ENCODE results near the gene PCDHAC2. TPM values are rescaled to one million over a fixed set of nuclear protein-coding genes. Genes with fewer than 3 reads are reported as not detected.

PCDHAC2 gene
- total RNA-seq, 1 donor from 2014 or later, result 3.5 TPM

DNA sequence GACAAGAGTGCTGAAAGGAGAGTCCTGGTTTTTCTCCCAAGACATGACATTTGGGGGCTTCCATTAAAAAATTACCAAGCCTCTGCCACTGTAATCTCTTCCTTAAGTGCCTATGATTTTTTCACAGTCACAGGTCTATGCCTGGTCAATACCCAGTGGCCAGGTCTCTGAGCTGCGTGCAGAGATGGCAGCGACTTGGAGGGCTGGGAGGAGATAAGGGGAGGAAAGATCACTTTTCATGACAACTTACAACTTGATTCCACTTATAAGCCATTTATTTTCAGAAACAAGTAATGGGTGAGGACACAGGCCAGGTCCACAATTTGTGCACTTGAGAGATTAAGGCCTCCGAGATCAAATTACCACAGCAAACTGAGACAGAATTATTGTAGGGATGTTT, 1.9 kb upstream of the PCDHAC2 start:
- Mint-ChIP-seq H3K27ac (no peak overlapping the region), H3K27me3 (peaks cover 17% of the 10 kb centered on the region), H3K9me3 (no peaks in the 10 kb centered on the region), H3K36me3 (no peaks in the 10 kb centered on the region), H3K4me3 (peak overlapping the region; percentile 94), H3K4me1 (ENCODE audit: unreplicated experiment) (peaks cover 10% of the 10 kb centered on the region)
- DNase-seq (ENCODE audit: extremely low spot score, unreplicated experiment), result no peak
- TF ChIP-seq CTCF (conservative IDR thresholded peaks at IDR 0.05), result no peak

DNA sequence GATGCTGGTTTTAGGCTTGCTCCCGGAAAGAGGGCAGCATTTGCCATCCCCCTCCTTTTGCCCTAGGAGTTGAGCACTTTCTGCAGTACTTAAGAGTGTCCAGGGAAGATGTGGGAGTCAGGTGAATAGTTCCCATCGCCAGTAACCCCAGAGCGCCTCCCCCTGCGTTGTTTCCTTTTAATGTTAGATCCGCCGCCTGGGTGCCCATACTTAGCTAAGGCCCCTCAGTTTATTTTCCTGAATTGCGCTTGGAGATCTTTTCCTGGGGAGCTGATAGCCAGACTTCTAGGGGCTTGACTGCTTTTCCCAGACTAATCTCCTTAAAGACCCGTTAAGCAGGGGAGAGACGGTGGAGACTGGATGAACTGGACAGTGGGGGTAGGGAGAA, 377 bp upstream of the PCDHAC2 start:
- DNase-seq (ENCODE audit: extremely low spot score, unreplicated experiment), result no peak
- peak overlapping the region; percentile 94 for H3K4me3 Mint-ChIP-seq
- peaks cover 10% of the 10 kb centered on the region for H3K4me1 Mint-ChIP-seq (ENCODE audit: unreplicated experiment)
- peak overlapping the region; percentile 72 for H3K27ac Mint-ChIP-seq
- H3K27me3 Mint-ChIP-seq, result peaks cover 17% of the 10 kb centered on the region
- H3K9me3 Mint-ChIP-seq, result no peaks in the 10 kb centered on the region
- no peaks in the 10 kb centered on the region for H3K36me3 Mint-ChIP-seq
- no peak for TF ChIP-seq CTCF (conservative IDR thresholded peaks at IDR 0.05)

GRCh38 chr5:140967226-140967893, 1.1 kb downstream of the PCDHAC2 start:
- no peaks in the 10 kb centered on the region for H3K36me3 Mint-ChIP-seq
- H3K27me3 Mint-ChIP-seq, result peaks cover 17% of the 10 kb centered on the region
- peaks cover 10% of the 10 kb centered on the region for H3K4me1 Mint-ChIP-seq (ENCODE audit: unreplicated experiment)
- peak overlapping the region; percentile 94 for H3K4me3 Mint-ChIP-seq
- H3K9me3 Mint-ChIP-seq, result no peaks in the 10 kb centered on the region
- DNase-seq (ENCODE audit: extremely low spot score, unreplicated experiment), result no peak
- no peak for TF ChIP-seq CTCF (conservative IDR thresholded peaks at IDR 0.05)
- H3K27ac Mint-ChIP-seq, result no peak overlapping the region

- H3K36me3 Mint-ChIP-seq, result no peaks in the 10 kb centered on the region
- DNase-seq (ENCODE audit: extremely low spot score, unreplicated experiment), result no peak
- H3K4me3 Mint-ChIP-seq, result no peak overlapping the region
- H3K27ac Mint-ChIP-seq, result peak overlapping the region; percentile 27
- peaks cover 8% of the 10 kb centered on the region for H3K4me1 Mint-ChIP-seq (ENCODE audit: unreplicated experiment)
- TF ChIP-seq CTCF (conservative IDR thresholded peaks at IDR 0.05), result no peak
- H3K9me3 Mint-ChIP-seq, result no peaks in the 10 kb centered on the region
- H3K27me3 Mint-ChIP-seq, result peaks cover 12% of the 10 kb centered on the region
These were observed 3.6 kb downstream of the PCDHAC2 start for GRCh38 chr5:140969880-140970279.

- no peak for TF ChIP-seq CTCF (conservative IDR thresholded peaks at IDR 0.05)
- no peaks in the 10 kb centered on the region for H3K27me3 Mint-ChIP-seq
- H3K27ac Mint-ChIP-seq, result no peak overlapping the region
- H3K9me3 Mint-ChIP-seq, result no peaks in the 10 kb centered on the region
- no peak overlapping the region for H3K4me3 Mint-ChIP-seq
- no peaks in the 10 kb centered on the region for H3K36me3 Mint-ChIP-seq
- H3K4me1 Mint-ChIP-seq (ENCODE audit: unreplicated experiment), result peaks cover 15% of the 10 kb centered on the region
- DNase-seq (ENCODE audit: extremely low spot score, unreplicated experiment), result no peak
These were observed 7.3 kb downstream of the PCDHAC2 start for GRCh38 chr5:140973550-140973949.

Measured in type B pancreatic cell (in vitro differentiated cells).